Common myeloid progenitor, CD34-positive (primary cell): Measurements from ENCODE around the gene ASIC3.

Experiments used
- CTCF ChIA-PET: fragments of 350-600 bp; sonication (Branson Sonifier 250); formaldehyde crosslinking; loops from one replicate; lab custom pipeline; 2021; ENCODE audit warnings: antibody characterized with exemption; lab: Charles Lee
- POLR2A ChIA-PET: fragments of 350-600 bp; sonication (Branson Sonifier 250); formaldehyde crosslinking; loops from one replicate; lab custom pipeline; 2021; ENCODE audit warnings: antibody characterized with exemption; lab: Charles Lee
- DNase-seq, 3 donors: peaks; one replicate each; pipeline versions ENCODE4 v3.0.0 to v3.0.0-alpha.2; 2013
- H3K27ac ChIP-seq, 2 experiments: 1 replicate in 1 of 2; 2 replicates in 1 of 2; pipeline ENCODE4 v1.7.0; 2013; ENCODE audit warnings: inconsistent platforms in 2 of 2, low read length in 2 of 2, mild to moderate bottlenecking in 2 of 2, low read depth in 1 of 2, moderate library complexity in 1 of 2; ENCODE audit not compliant: severe bottlenecking in 2 of 2, insufficient read depth in 1 of 2, poor library complexity in 1 of 2
- H3K27me3 ChIP-seq, 5 experiments: replicated peaks in 2 of 5; 1 replicate in 3 of 5; 2 replicates in 2 of 5; pipeline versions ENCODE4 v1.6.1 to v1.7.0; 2013; ENCODE audit warnings: low read length in 4 of 5, mild to moderate bottlenecking in 2 of 5, moderate library complexity in 2 of 5, inconsistent platforms in 1 of 5; ENCODE audit not compliant: insufficient read depth in 5 of 5, control insufficient read depth in 4 of 5
- H3K36me3 ChIP-seq, 4 experiments: 1 replicate in 2 of 4; 2 replicates in 2 of 4; pipeline versions ENCODE4 v1.6.1 to v1.7.0; 2013; ENCODE audit warnings: low read length in 3 of 4, control low read depth in 1 of 4, mild to moderate bottlenecking in 1 of 4; ENCODE audit not compliant: control insufficient read depth in 4 of 4, insufficient read depth in 4 of 4
- H3K4me1 ChIP-seq, 4 experiments: 1 replicate in 3 of 4; 2 replicates in 1 of 4; pipeline versions ENCODE4 v1.6.1 to v1.7.1; 2013; ENCODE audit warnings: low read length in 3 of 4, mild to moderate bottlenecking in 3 of 4, control low read depth in 1 of 4, inconsistent platforms in 1 of 4, moderate library complexity in 1 of 4; ENCODE audit not compliant: control insufficient read depth in 4 of 4, insufficient read depth in 4 of 4; ENCODE audit errors: control extremely low read depth in 1 of 4
- H3K4me3 ChIP-seq, 7 experiments: 1 replicate in 4 of 7; 2 replicates in 3 of 7; pipeline versions ENCODE4 v1.5.1 to v1.7.0; 2013; ENCODE audit warnings: mild to moderate bottlenecking in 7 of 7, low read length in 6 of 7, moderate library complexity in 6 of 7, inconsistent platforms in 2 of 7, low read depth in 2 of 7, control low read depth in 1 of 7; ENCODE audit not compliant: insufficient read depth in 4 of 7, control insufficient read depth in 1 of 7; ENCODE audit errors: extremely low read depth in 1 of 7
- H3K9me3 ChIP-seq, 5 experiments: 1 replicate in 4 of 5; 2 replicates in 1 of 5; pipeline versions ENCODE4 v1.6.1 to v1.7.1; 2013; ENCODE audit warnings: low read length in 4 of 5, mild to moderate bottlenecking in 2 of 5, inconsistent platforms in 1 of 5, low read depth in 1 of 5, moderate library complexity in 1 of 5; ENCODE audit not compliant: control insufficient read depth in 4 of 5, insufficient read depth in 2 of 5; ENCODE audit errors: control extremely low read depth in 1 of 5
- WGBS: methylation state at CpG from one replicate; pipeline ENCODE4 v1.1.5; 2013; ENCODE audit not compliant: insufficient coverage; 5-methylcytosine and 5-hydroxymethylcytosine counted together

Gene ASIC3

GRCh38 chr7:151083824-151084160 lies 35.5 kb downstream of the ASIC3 start:
- H3K27me3 ChIP-seq, result no peaks in the 10 kb centered on the region
- no peak for DNase-seq
- 0% methylated on average over 1 of the region's 3 CpGs for WGBS
- H3K4me3 ChIP-seq, result peak overlapping the region; percentile 41 to 84 (median 72)
- H3K36me3 ChIP-seq, result peaks cover 0 to 14% (median 0%) of the 10 kb centered on the region in 4 experiments
- POLR2A ChIA-PET, result interaction anchor here (1.4 kb wide), 1 partner anchor 56 kb away, joined by 3 read pairs; the partner anchor contains the start of gene ABCB8
- H3K9me3 ChIP-seq, result no peaks in the 10 kb centered on the region
- H3K4me1 ChIP-seq, result peaks cover 13 to 73% (median 70%) of the 10 kb centered on the region in 4 experiments
- CTCF ChIA-PET, result interaction anchor here (1.2 to 14.4 kb wide), 5 partner anchors 10 to 32 kb away, joined by 3 to 219 read pairs (median 4); no protein-coding TSS in a partner anchor
- H3K27ac ChIP-seq, result peak overlapping the region in 1 of 2 experiments; percentile 92

- CTCF ChIA-PET, result interaction anchor here (0.9 to 14.4 kb wide), 6 partner anchors 9 to 25 kb away, joined by 3 to 219 read pairs (median 5); no protein-coding TSS in a partner anchor
- DNase-seq, result no peak
- Histone ChIP-seq H3K4me1 (peaks cover 9 to 74% (median 69%) of the 10 kb centered on the region in 4 experiments), H3K4me3 (peak overlapping the region in 5 of 7 experiments; percentile 58 to 87 (median 77)), H3K27ac (no peak overlapping the region), H3K36me3 (peaks cover 0 to 11% (median 0%) of the 10 kb centered on the region in 4 experiments), H3K27me3 (no peaks in the 10 kb centered on the region), H3K9me3 (no peaks in the 10 kb centered on the region)
- WGBS, result 67% methylated on average over 5 of the region's 5 CpGs
- POLR2A ChIA-PET, result no interaction called here
Observed at GRCh38 chr7:151085329-151085690, 37.0 kb downstream of the ASIC3 start.

DNA sequence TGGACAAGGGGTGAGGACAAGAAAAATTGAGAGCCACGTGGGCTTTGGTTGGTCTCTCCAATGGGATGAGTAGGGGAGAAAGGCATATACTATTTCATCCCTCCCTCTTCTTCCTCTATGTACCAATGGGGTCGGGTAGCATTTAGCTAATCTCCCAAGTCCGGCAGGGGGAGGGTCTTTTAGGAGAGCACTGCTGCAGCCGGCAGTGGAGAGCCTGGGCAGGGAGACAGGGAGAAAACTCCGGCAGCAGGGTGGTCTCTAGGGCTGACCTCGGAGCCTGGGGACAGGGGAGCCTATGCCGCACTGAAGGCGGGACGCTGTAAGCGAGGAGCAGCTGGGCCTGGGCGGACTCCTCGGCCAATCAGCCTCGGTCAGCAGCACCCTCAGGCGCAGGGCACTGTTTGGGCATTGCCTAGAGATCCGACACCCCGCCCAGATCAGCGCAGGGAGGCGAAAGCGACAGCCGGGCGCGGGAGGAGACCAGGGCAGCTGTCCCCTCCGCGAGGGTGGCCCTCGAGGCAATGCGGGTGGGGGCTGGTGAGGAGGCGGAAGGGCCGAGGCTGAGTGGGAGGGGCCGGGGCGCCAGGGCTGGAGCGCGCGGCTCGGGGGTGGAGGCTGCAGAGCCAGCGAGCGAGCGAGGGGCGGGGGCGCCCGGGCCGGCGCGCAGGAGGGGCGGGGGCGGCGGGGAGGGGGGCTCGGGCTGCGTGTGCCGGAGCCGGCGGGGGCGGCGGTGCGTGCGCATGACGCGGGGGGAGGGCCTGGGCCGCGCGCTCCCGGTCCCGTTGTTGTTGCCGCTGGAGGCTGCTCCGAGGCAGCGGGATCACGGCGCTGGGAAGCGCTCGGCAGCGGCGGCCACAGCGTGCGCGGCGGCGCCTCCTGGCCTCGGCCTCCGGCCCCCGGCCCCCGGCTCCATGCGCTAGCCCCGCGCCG lies 37.6 kb downstream of the ASIC3 start, which contains the start of gene AGAP3:
TSS of gene AGAP3 (plus strand) at position 785 of the 930 bp plus-strand sequence. CDS start 267 bp downstream, outside the sequence.
- POLR2A ChIA-PET, result no interaction called here
- peaks cover 9 to 73% (median 67%) of the 10 kb centered on the region in 4 experiments for H3K4me1 ChIP-seq
- WGBS, result 0% methylated on average over 35 of the region's 84 CpGs

GRCh38 chr7:151086802-151087244 lies 38.5 kb downstream of the ASIC3 start:
- ChIA-PET POLR2A (interaction anchor here (1.3 kb wide), 1 partner anchor 24 kb away, joined by 3 read pairs; no protein-coding TSS in a partner anchor), CTCF (interaction anchor here (1.5 to 14.4 kb wide), 2 partner anchors 15 to 23 kb away, joined by 3 to 219 read pairs; no protein-coding TSS in a partner anchor)
- DNase-seq, result peak in 1 of 3 donors; percentile 30

More for the DNA sequence above, 37.6 kb downstream of the ASIC3 start, which contains the start of gene AGAP3:
- peak in 2 of 3 donors; percentile 39 to 55 for DNase-seq
- CTCF ChIA-PET, result interaction anchor here (0.9 to 14.4 kb wide), 5 partner anchors 8 to 25 kb away, joined by 3 to 219 read pairs (median 4); no protein-coding TSS in a partner anchor
- H3K4me3 ChIP-seq, result peak within 1 kb of the TSS; percentile 52 to 87 (median 79)
- H3K36me3 ChIP-seq, result peaks cover 0 to 11% (median 0%) of the 10 kb centered on the region in 4 experiments
- H3K9me3 ChIP-seq, result no peaks in the 10 kb centered on the region
- H3K27me3 ChIP-seq, result no peaks in the 10 kb centered on the region
- peak within 1 kb of the TSS in 1 of 2 experiments; percentile 88 for H3K27ac ChIP-seq

DNA sequence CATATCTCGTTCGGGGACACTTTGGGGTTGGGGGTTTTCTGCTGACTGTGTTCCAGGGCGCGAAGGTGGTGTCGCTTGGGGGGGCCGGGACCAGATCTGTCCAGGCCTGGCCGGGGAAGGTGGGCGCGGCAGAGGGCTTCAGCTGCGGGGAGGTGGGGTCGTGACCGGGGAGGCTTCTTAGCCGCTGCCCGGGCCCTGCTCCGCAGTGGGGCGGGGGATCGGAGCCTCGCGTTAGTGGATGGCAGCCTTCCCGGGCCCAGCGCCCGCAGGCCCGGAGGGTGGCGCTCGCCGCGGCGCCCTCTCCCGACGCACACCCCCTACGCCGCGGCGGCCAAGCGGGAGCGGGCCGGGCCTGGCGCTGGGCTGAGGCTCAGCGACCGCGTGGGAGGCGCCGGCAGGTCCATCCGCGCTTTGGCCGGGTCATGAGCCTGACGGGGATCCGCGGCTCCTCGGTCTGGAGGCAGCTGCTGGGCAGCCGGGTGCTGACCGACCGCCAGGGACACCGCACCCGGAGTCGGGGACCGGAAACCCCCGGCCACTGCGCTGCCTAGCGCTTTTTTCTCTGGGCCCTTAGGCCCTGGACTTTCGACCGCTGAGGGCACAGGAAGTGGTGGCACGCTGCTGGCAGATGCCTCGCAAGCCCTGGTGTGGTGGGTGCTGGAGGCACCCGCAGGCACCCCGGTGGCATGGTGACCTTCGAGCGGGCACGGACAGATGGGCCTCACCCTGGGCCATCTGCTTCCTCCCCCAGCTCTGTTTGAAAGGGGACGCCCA lies 39.1 kb downstream of the ASIC3 start:
- DNase-seq, result peak in 2 of 3 donors; percentile 57 to 71
- under 1% methylated on average over 65 of the region's 70 CpGs for WGBS

More at GRCh38 chr7:151086802-151087244, 38.5 kb downstream of the ASIC3 start:
- Histone ChIP-seq H3K36me3 (peaks cover 0 to 6% (median 0%) of the 10 kb centered on the region in 4 experiments), H3K9me3 (no peaks in the 10 kb centered on the region), H3K27me3 (no peaks in the 10 kb centered on the region), H3K4me3 (peak overlapping the region; percentile 52 to 87 (median 79)), H3K4me1 (peaks cover 9 to 64% (median 58%) of the 10 kb centered on the region in 4 experiments), H3K27ac (peak overlapping the region in 1 of 2 experiments; percentile 88)
- 0% methylated on average over 53 of the region's 56 CpGs for WGBS

More for the DNA sequence above, 39.1 kb downstream of the ASIC3 start:
- ChIA-PET CTCF (interaction anchor here (0.6 to 14.4 kb wide), 4 partner anchors 16 to 65 kb away, joined by 3 to 219 read pairs (median 38); no protein-coding TSS in a partner anchor), POLR2A (interaction anchor here (1.1 to 2.8 kb wide), 3 partner anchors 18 to 74 kb away, joined by 3 to 11 read pairs (median 3); no protein-coding TSS in a partner anchor)
- Histone ChIP-seq H3K9me3 (no peaks in the 10 kb centered on the region), H3K27ac (peak overlapping the region; percentile 15 to 88), H3K27me3 (no peaks in the 10 kb centered on the region), H3K36me3 (peaks cover 0 to 10% (median 2%) of the 10 kb centered on the region in 4 experiments), H3K4me3 (peak overlapping the region; percentile 52 to 87 (median 79)), H3K4me1 (peaks cover 9 to 58% (median 52%) of the 10 kb centered on the region in 4 experiments)
